GM12875 (cell line): ENCODE measurements around the gene INVS.
A peak's percentile ranks its signal among the peaks of the same experiment; 100 is the strongest.

ENCODE experiments used
- H3K4me3 ChIP-seq: one replicate; pipeline ENCODE4 v1.5.1; 2011; ENCODE audit warnings: low read depth, low read length, control low read depth
- TF ChIP-seq, protein P1 (sequence below): IDR thresholded peaks from 2 replicates; pipeline ENCODE4 v1.5.1; 2011; ENCODE audit warnings: low read depth, mild to moderate bottlenecking, control low read depth, inconsistent platforms, low read length, moderate library complexity, borderline replicate concordance; ENCODE audit not compliant: insufficient read depth

INVS gene

GRCh38 chr9:100204796-100205195 is 105.8 kb downstream of the INVS start:
- H3K4me3 ChIP-seq = no peak overlapping the region
- TF ChIP-seq, protein P1, sequence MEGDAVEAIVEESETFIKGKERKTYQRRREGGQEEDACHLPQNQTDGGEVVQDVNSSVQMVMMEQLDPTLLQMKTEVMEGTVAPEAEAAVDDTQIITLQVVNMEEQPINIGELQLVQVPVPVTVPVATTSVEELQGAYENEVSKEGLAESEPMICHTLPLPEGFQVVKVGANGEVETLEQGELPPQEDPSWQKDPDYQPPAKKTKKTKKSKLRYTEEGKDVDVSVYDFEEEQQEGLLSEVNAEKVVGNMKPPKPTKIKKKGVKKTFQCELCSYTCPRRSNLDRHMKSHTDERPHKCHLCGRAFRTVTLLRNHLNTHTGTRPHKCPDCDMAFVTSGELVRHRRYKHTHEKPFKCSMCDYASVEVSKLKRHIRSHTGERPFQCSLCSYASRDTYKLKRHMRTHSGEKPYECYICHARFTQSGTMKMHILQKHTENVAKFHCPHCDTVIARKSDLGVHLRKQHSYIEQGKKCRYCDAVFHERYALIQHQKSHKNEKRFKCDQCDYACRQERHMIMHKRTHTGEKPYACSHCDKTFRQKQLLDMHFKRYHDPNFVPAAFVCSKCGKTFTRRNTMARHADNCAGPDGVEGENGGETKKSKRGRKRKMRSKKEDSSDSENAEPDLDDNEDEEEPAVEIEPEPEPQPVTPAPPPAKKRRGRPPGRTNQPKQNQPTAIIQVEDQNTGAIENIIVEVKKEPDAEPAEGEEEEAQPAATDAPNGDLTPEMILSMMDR = no peak

GRCh38 chr9:100206899-100207298 is 107.9 kb downstream of the INVS start:
- TF ChIP-seq, protein P1 = no peak
- no peak overlapping the region for H3K4me3 ChIP-seq

GRCh38 chr9:100208673-100209072 is 109.6 kb downstream of the INVS start:
- H3K4me3 ChIP-seq = no peak overlapping the region
- TF ChIP-seq, protein P1 = no peak

DNA sequence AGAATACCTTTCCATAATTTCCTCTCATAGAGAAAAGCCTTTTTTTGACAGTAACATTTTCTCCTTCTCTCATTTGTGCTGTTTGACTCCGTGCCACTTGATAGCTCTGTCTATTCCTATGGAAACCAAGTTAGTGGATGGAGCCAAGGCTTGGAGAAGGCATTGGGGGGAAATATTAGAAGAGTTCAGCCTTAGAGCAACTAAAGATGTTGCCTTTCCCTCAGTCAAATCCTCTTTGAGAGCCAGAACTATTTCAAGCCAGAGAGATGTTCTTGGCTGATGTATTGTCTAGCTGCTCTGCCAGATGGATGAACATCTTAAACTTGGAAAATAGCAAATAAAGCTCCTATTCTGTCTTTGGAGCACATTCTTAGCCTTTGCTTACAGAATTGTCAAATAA is 112.4 kb downstream of the INVS start:
- TF ChIP-seq, protein P1 = no peak
- H3K4me3 ChIP-seq = no peak overlapping the region

DNA sequence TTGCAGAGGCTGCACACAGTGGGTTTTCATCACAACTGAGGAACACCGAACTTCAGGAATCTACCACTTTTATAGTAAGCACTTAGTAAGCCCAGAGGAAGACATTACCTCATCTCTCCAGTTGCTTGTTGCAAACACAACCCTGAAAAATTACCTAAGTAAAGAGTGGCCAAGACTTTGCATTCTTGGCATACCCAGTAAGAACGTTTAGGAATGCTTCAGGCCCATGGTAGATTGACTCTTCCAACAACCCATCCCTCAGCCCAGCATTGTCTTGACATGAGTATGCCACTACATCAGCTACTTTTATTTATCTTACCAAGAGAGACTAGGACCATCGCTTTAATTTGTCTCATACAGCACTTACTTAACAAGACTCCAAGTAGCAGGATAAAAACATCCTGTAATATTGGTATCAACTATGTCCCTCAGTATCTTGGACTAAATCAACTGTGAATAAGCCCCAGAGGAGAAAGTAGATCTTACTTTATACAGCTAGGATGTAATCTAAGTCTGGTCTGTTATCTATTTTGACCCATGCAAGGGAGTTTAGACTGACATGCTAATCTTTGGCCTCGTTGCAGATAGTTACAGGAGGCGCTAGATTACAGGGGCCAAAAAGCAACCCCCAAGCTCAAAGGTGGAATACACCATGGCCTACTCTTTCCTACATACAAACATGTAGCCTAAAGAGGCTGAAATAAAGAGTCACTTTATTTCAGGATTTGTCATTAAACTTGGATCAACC is 114.9 kb downstream of the INVS start:
- TF ChIP-seq, protein P1 = no peak
- no peak overlapping the region for H3K4me3 ChIP-seq

GRCh38 chr9:100216178-100216787 is 117.2 kb downstream of the INVS start:
- no peak overlapping the region for H3K4me3 ChIP-seq
- TF ChIP-seq, protein P1 = peak; percentile 71

DNA sequence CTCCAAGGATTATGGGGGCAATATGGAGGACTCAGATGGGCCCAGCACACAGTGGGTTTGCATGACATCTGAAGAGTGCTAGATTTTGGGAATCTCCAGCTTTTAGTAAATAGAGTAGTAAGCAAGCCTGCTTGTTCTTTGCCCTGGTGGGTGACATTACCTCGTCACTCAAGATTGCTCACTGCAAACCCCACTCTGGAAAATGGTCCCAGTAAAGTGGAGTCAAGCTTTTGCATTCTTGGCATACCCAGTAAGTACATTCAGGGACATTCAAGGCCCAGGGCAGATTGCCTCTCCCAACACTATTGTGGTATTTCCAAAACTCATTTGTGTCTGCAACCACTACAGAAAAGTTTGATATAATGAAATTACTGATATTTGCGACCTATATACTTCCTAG is 118.5 kb downstream of the INVS start:
- TF ChIP-seq, protein P1 = no peak
- no peak overlapping the region for H3K4me3 ChIP-seq
